SH-SY5Y (cell line): ENCODE data around the gene SVOP.

Experiments used
- GATA2 ChIP-seq: IDR thresholded peaks from 2 replicates; pipeline ENCODE4 v1.6.1; 2011; ENCODE audit warnings: mild to moderate bottlenecking, low read depth, low read length
- GATA3 ChIP-seq: IDR thresholded peaks from 2 replicates; pipeline ENCODE4 v1.6.1; 2011; ENCODE audit warnings: low read depth, mild to moderate bottlenecking, low read length, moderate library complexity

GRCh38 chr12:108860443-108860842 is 160.4 kb downstream of the SVOP start:
- TF ChIP-seq GATA2 (no peak), GATA3 (no peak)
